Upper lobe of right lung (tissue), 1 donor: Measurements from ENCODE around the gene ORM2. TPM values are rescaled to one million over a fixed set of nuclear protein-coding genes. Genes with fewer than 3 reads are reported as not detected.

Experiments
- ATAC-seq: fragments of 200-7000 bp; cut with Tn5 transposase; one replicate; pipeline ENCODE4 v1.9.1; 2020; ENCODE audit warnings: mild to moderate bottlenecking, moderate library complexity
- DNase-seq: peaks from one replicate; pipeline ENCODE4 v3.0.0-alpha.2; 2020
- H3K27ac ChIP-seq: fragments of 200-600 bp; one replicate; pipeline ENCODE4 v1.8.0; 2022
- H3K27me3 ChIP-seq: fragments of 200-600 bp; one replicate; pipeline ENCODE4 v1.8.0; 2022; ENCODE audit warnings: mild to moderate bottlenecking
- H3K36me3 ChIP-seq: fragments of 200-600 bp; one replicate; pipeline ENCODE4 v1.8.0; 2022
- H3K4me1 ChIP-seq: fragments of 200-600 bp; one replicate; pipeline ENCODE4 v1.8.0; 2022
- H3K4me3 ChIP-seq: fragments of 200-600 bp; one replicate; pipeline ENCODE4 v1.8.0; 2022; ENCODE audit warnings: mild to moderate bottlenecking
- H3K9me3 ChIP-seq: fragments of 200-600 bp; one replicate; pipeline ENCODE4 v1.8.0; 2022
- CTCF ChIP-seq: fragments of 200-600 bp; IDR thresholded peaks from one replicate; pipeline ENCODE4 v1.8.0; 2022; ENCODE audit warnings: antibody characterized with exemption
- intact Hi-C: fragments of 100-400 bp; cut with DNase I; formaldehyde crosslinking; loops from one replicate; pipeline ENCODE4 v1.11.0; 2022
- total RNA-seq: library from RNA; stranded (reverse); fragmentation: NEBNext Ultra II Directional; extraction: Animal tissue kit (Norgen Biotek cat#: 25700); gene quantifications from one replicate; pipeline ENCODE4 v1.2.1, GENCODE V29; 2021
- donor health status: DM: no; HTN: yes; CAD: no; lungs with severe emphysema.

The ORM2 gene
- total RNA-seq, 1 donor from 2014 or later: 3.9 TPM

- Histone ChIP-seq H3K4me3 (no peak overlapping the region), H3K27me3 (no peaks in the 10 kb centered on the region), H3K36me3 (no peaks in the 10 kb centered on the region), H3K9me3 (no peaks in the 10 kb centered on the region), H3K4me1 (peaks cover 4% of the 10 kb centered on the region), H3K27ac (no peak overlapping the region)
- intact Hi-C loops: loop anchor here (10.0 kb wide), 1 partner anchor 133 kb away; the partner anchor contains the start of gene COL27A1
- ATAC-seq: no peak
- no peak for DNase-seq
- no peak for TF ChIP-seq CTCF
These were observed 41.9 kb upstream of the ORM2 start for GRCh38 chr9:114287763-114288192.

- Histone ChIP-seq H3K9me3 (no peaks in the 10 kb centered on the region), H3K27ac (no peak overlapping the region), H3K4me3 (no peak overlapping the region), H3K36me3 (no peaks in the 10 kb centered on the region), H3K27me3 (no peaks in the 10 kb centered on the region), H3K4me1 (peaks cover 4% of the 10 kb centered on the region)
- ATAC-seq: peak; percentile 4
- no peak for TF ChIP-seq CTCF
- intact Hi-C loops: loop anchor here (10.0 kb wide), 1 partner anchor 134 kb away; the partner anchor contains the start of gene COL27A1
- DNase-seq: peak; percentile 55
These were observed 41.2 kb upstream of the ORM2 start for GRCh38 chr9:114288193-114289091.

GRCh38 chr9:114289106-114289505 lies 40.6 kb upstream of the ORM2 start:
- Histone ChIP-seq H3K4me3 (no peak overlapping the region), H3K9me3 (no peaks in the 10 kb centered on the region), H3K27me3 (no peaks in the 10 kb centered on the region), H3K27ac (no peak overlapping the region), H3K4me1 (peaks cover 4% of the 10 kb centered on the region), H3K36me3 (no peaks in the 10 kb centered on the region)
- intact Hi-C loops: loop anchor here (10.0 kb wide), 1 partner anchor 134 kb away; the partner anchor contains the start of gene COL27A1
- ATAC-seq: no peak
- peak; percentile 46 for DNase-seq
- TF ChIP-seq CTCF: no peak

DNA sequence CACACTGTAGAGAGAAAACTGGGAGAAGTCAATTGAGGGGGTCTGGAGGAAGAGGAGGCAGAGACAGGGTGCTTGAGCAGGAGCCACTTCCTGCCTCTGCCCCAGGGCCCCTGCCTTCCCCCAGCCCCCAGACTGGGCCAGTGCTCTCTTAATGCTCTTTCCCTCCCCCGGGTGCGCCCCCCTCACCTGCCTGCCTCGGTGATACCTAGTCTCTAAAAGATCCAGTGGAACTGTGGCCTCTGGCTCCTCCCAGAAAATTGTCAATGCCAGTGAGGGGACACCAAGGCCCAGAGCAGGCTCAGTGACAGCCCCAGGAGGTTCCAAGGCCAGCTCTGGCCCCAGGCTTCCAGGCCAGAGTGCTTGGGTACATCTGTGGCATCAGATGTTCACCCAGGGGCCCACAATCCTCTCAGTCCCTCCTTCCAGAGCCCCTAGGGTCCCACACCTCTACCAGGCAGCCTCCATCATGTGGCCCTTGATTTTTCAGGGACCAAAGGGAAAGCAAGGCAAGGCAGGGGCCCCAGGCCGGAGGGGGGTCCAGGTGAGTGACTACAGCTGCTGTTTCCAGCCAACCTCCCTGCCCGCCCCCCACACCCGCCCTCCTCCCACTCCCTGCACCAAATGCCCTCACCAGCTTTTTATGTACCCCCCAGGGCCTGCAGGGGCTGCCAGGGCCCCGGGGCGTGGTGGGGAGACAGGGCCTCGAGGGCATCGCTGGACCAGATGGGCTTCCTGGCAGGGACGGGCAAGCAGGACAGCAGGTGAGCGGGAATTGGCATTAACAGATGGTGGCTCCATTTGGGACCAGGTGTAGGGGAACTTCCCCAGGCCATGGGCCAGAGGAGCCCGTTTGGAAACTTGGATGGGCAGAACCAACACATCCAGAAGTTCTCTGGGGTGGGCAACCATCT lies 39.8 kb upstream of the ORM2 start:
- H3K4me1 ChIP-seq: peaks cover 4% of the 10 kb centered on the region
- no peak overlapping the region for H3K4me3 ChIP-seq
- no peaks in the 10 kb centered on the region for H3K36me3 ChIP-seq
- no peaks in the 10 kb centered on the region for H3K27me3 ChIP-seq
- no peak for TF ChIP-seq CTCF
- peak; percentile 52 for DNase-seq
- no peak overlapping the region for H3K27ac ChIP-seq
- H3K9me3 ChIP-seq: no peaks in the 10 kb centered on the region
- intact Hi-C loops: loop anchor here (10.0 kb wide), 1 partner anchor 135 kb away; the partner anchor contains the start of gene COL27A1
- no peak for ATAC-seq

DNA sequence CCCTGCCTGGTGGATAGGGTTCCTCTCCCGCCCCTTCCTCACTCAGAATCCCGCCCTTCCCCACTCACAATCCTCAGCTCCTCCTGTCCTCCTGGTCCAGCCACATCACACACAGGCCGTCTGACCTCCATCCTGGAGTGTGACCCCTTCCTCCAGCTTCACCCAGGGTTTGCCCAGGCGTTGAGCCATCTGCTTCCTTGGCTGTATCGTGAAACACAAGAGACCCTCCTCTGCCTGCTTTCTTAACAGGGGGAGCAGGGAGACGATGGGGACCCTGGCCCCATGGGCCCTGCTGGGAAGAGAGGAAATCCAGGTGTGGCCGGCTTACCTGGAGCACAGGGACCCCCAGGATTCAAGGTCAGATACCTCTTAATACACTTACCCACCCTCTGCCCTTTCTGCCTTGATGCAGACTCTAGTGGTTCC lies 39.1 kb upstream of the ORM2 start:
- no peak for ATAC-seq
- peaks cover 4% of the 10 kb centered on the region for H3K4me1 ChIP-seq

More for the DNA sequence above, 39.1 kb upstream of the ORM2 start:
- no peaks in the 10 kb centered on the region for H3K36me3 ChIP-seq
- H3K27me3 ChIP-seq: no peaks in the 10 kb centered on the region
- H3K9me3 ChIP-seq: no peaks in the 10 kb centered on the region
- intact Hi-C loops: no loop called here
- no peak overlapping the region for H3K4me3 ChIP-seq
- no peak for TF ChIP-seq CTCF
- DNase-seq: peak; percentile 47
- H3K27ac ChIP-seq: no peak overlapping the region
